ENCODE data around the gene CCDC92.

CCDC92 gene, protein sequence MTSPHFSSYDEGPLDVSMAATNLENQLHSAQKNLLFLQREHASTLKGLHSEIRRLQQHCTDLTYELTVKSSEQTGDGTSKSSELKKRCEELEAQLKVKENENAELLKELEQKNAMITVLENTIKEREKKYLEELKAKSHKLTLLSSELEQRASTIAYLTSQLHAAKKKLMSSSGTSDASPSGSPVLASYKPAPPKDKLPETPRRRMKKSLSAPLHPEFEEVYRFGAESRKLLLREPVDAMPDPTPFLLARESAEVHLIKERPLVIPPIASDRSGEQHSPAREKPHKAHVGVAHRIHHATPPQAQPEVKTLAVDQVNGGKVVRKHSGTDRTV

DNA sequence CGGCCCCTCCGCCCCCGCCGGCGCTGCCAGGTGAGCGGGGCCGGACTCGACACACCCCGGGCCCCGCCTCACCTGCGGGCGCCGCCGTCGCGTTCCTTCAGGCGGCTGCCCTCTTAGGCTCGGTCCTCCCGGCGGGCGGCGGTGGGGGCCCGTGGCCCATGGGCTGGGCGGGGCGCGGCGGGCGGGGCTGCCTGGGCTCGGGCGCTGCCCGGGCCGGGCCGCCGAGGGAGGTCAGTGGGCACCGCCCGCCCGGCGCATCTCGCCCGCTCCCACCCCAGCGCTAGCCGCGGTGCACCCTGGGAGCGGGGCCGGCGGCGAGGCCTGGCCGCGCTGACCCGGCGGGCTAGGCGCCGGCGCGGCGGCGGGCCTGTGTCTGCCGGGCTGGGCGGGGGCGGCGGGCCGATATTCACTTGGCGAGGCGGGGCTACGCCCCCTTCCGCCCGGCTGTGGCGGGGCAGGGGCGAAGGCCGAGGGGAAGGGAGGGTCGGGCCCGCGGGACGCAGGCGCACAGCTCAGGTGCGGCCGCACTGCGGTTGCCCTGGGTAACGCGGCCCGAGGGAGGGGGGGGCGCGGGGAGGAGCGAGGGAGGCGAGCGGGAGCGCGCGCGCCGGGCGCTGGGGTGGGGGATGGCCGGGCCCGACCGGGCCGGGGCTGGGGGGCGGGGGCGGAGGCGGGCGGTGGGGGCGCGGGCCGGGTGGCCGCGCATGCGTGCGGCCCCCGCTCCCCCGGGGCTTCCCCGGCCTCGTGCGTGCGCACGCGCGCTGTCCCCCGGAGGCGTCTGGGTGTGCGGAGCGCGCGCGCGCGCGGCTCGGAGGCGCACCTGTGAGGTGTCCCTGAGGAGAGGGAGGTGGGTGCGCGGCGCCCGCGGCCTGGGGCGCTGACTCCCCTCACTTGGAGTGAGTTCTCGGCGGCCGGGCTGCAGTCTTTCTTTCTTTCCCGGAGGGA lies at the start of gene CCDC92, which contains the start of gene ZNF664:
TSS of gene CCDC92 (minus strand) at position 375 of the 945 bp plus-strand sequence. CDS start 28,526 bp downstream, outside the sequence.
TSS of gene ZNF664 (plus strand) at position 759 of the 945 bp plus-strand sequence. CDS start 38,930 bp downstream, outside the sequence.
- DNase-seq: peak; percentile 80

DNA sequence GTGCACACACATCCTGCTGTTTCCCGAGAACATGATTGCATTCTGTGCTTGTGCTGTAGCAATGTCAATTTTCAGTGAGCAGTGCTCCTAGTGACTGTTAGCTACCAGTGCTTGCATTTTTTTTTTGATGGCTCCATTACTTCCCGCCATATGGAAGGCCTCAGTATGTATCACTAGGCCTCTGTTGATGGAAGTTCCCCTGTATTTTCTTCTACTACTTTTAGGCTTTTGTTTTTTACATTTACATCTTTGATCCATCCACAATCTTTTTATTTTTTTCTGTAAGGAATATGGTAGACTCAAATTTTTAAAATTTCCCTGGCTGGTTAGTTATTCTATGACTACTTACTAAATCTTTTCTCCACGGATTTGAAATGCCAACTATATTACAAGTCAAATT lies 49.5 kb upstream of the CCDC92 start:
- DNase-seq: no peak

DNA sequence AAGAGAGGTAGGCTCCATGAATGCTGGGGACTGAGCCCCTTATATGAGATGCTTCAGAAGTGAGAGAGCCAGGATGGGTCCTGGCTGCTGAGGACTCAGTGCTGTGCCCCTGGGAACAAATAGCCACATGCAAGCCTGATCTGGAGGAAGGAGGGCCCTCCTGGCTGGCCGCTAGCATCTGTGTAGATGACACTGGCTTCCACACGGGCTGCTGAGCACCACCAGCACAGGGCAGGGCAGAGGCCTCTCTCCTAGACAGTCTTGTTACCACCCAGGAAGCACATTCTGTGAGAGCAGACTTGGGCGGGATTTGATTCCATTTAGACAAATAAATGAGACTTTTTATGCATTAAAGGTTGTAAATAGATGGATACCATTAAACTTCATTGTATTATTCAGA lies 48.4 kb upstream of the CCDC92 start:
- DNase-seq: no peak

DNA sequence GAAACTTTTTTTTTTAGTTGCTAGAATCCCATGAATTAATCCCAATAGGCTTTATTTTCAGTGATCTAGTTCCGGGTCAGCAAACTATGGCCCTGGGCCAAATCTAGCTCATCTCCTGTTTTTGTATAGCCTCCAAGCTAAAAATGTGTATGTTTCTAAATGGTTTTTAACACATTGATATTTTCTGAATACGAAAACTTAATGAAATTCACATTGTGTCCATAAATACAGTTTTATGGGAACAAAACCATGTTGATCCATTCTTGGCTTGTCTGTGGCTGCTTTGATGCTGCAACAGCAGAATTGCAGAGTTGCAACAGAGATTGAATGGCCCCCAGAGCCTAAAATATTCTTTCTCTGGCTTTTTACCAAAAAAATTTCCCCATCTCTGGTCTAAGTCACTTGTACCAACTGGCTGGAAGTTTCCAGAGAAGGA lies 47.9 kb upstream of the CCDC92 start:
- no peak for DNase-seq

DNA sequence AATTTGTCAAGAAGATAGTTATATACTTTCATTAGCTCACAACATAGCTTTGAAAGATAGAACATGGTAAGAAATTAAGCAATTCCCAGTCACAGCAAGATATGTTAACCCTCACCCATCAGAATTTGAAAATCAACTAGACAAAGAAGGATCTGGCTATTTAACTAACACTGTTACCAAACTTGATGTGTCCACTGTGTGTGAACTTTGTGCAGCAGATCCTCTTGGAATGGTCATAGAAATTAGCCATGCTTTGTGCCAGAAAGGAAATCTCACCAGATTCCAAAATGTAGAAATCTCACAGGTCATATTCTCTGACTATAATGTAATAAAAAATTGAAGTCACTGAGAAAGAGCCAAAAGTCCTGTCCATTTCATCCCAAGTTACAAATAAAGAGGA lies 46.5 kb upstream of the CCDC92 start:
- no peak for DNase-seq

GRCh38 chr12:124018539-124018938 lies 45.9 kb upstream of the CCDC92 start:
- no peak for DNase-seq

DNA sequence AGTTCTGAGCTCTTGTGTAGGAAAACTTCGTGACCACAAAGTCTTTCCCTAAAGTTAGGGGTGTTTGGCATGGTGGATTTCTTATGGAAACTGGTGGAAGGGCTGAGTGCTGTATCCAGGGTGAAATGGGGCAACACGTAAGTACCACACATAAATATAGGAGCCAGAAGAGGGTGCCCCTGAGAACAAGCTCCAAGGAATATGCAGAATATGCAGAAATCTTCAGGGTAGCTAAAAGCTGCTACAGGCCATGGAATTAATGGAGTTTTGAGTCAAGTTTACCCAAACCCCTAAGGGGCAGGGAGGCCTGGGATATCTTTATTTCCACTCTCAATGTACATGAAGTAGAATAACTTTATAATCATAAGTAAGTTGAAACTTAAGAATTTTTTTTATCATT lies 44.4 kb upstream of the CCDC92 start:
- DNase-seq: no peak

GRCh38 chr12:124015494-124016461 lies 43.1 kb upstream of the CCDC92 start:
- no peak for DNase-seq

GRCh38 chr12:124013073-124013472 lies 40.4 kb upstream of the CCDC92 start:
- peak; percentile 9 for DNase-seq

DNA sequence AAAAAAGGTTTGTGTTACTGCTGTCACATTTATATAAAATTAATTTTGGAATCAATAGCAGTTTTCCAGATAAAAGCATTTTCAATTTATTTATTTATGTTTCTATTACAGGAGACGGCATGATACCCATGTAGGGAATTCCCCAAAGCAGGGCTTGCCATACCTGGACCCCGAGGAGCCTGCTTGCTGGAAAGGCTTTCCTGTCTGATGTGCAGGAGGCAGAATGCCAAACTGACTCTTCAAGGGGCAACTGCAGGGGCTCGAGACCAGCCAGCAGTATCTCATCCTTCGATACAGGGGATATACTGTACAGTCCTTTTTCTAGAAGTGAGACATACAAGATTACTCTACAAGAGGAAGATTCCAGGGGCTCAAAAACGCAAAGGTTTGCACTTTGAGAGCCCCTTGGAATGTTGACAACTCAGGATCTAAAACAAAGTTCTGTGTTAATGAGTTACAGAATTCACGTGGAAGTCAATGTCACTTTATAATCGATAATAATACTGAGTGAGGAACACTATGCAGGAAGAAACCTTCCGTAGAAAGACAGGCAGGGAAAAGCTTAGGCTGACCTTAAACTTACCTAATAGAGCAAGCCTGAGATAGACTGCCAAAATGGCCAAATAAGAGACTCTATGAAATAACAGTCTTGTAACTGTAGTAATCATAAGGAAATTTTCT lies 38.9 kb upstream of the CCDC92 start:
- DNase-seq: no peak

DNA sequence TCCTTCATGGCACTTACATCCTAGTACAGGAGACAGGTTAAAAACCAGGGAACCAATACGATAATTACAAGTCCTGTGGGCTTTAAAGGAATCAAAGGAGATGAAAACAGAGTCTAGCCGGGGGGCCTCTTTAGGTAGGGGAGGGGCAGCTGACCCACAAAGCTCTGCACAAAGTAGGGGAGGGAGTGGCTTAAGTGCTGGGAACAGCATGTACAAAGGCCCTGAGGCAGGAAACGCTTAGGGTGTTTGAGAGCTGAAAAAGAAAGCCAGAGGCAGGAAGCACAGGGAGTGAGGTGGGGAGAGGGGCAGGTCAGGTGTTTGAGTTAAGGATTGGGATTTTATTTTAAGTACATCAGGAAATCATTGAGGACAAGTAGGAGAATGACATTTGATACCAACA lies 38.1 kb upstream of the CCDC92 start:
- no peak for DNase-seq

GRCh38 chr12:124009781-124010180 lies 37.1 kb upstream of the CCDC92 start:
- no peak for DNase-seq

GRCh38 chr12:124008595-124008994 lies 36.0 kb upstream of the CCDC92 start:
- DNase-seq: no peak

DNA sequence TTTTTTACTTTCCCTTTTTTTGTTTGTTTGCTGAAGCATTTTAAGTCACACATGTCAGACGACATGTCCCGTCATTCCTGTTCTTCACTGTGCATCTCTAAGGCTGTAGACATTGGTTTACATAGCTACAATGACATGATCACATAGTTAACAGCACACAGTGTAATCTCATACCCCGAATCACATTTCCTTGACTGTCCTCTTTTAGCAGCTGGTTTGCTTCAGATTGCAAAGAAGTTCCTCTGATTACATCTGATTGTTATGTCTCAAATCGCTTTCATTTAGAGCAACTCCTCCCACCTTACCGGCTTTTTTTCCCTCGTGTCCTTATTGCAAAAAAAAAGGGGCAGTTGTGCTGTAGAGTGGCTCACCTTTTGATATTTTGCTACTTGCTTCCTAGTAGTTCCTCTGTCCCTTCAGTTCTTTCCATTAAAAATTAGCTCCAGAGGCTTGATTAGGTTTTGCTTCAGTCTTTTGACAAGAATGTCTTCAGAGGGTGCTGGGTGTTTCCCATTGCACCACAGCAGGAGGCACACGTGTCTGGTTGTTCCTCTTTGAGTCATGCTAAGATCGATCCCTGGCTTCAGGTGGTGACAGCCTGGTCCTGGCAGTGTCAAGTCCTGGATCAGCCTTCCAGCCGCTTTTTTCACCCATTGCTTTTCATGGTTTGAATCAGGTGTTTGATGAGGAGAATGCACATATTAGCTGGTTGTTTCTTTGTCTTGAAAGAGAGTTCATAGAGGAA lies 35.4 kb upstream of the CCDC92 start:
- DNase-seq: peak; percentile 67

- DNase-seq: no peak
Observed at GRCh38 chr12:124006846-124007713, 34.4 kb upstream of the CCDC92 start.

GRCh38 chr12:124006085-124006845 lies 33.6 kb upstream of the CCDC92 start:
- peak; percentile 44 for DNase-seq

- no peak for DNase-seq
Observed at GRCh38 chr12:124004233-124004875, 31.7 kb upstream of the CCDC92 start.

- DNase-seq: no peak
Observed at GRCh38 chr12:124002654-124003053, 30.0 kb upstream of the CCDC92 start.
